B cell (primary cell): Measurements from ENCODE around the gene LIN37. TPM values are rescaled to one million over a fixed set of nuclear protein-coding genes. Genes with fewer than 3 reads are reported as not detected.

Source experiments
- ATAC-seq: fragments of 200-7000 bp; cut with Tn5 transposase; one replicate; pipeline ENCODE4 v1.10.0; 2021; ENCODE audit warnings: low read depth, mild to moderate bottlenecking, moderate number of reproducible peaks, moderate library complexity
- CTCF ChIA-PET: fragments of 350-600 bp; sonication (Branson Sonifier 250); formaldehyde crosslinking; loops from one replicate; lab custom pipeline; 2021; ENCODE audit warnings: antibody characterized with exemption, inconsistent platforms; lab: Charles Lee
- POLR2A ChIA-PET: fragments of 350-600 bp; sonication (Branson Sonifier 250); formaldehyde crosslinking; loops from one replicate; lab custom pipeline; 2021; ENCODE audit warnings: antibody characterized with exemption; lab: Charles Lee
- DNase-seq: peaks from one replicate; pipeline ENCODE4 v3.0.0; 2013
- H2AFZ ChIP-seq: 2 replicates; pipeline ENCODE4 v1.6.1; 2012; ENCODE audit warnings: mild to moderate bottlenecking, low read depth, low read length; ENCODE audit not compliant: insufficient read depth, poor library complexity, severe bottlenecking
- H3K27ac ChIP-seq, 2 donors: 1 replicate in 1 of 2; 2 replicates in 1 of 2; pipeline ENCODE4 v1.5.1; 2012 to 2013; ENCODE audit warnings: low read length in 2 of 2, mild to moderate bottlenecking in 2 of 2, moderate library complexity in 1 of 2
- H3K27me3 ChIP-seq, 4 experiments: fragments of 200-600 bp in 1 of 4; sonication (generic) in 1 of 4; replicated peaks in 1 of 4; 1 replicate in 2 of 4; 2 replicates in 2 of 4; pipeline versions ENCODE4 v1.6.1 to v1.7.0; 2013 to 2016; ENCODE audit warnings: low read length in 3 of 4, mild to moderate bottlenecking in 2 of 4, mixed read lengths in 1 of 4, moderate library complexity in 1 of 4; ENCODE audit not compliant: insufficient read depth in 4 of 4, control insufficient read depth in 3 of 4; ENCODE audit errors: control extremely low read depth in 1 of 4
- H3K36me3 ChIP-seq, 2 experiments: replicated peaks in 1 of 2; 1 replicate in 1 of 2; 2 replicates in 1 of 2; pipeline versions ENCODE4 v1.6.1 to v1.7.1; 2013; ENCODE audit warnings: low read length in 1 of 2; ENCODE audit not compliant: insufficient read depth in 2 of 2, control insufficient read depth in 1 of 2; ENCODE audit errors: control extremely low read depth in 1 of 2, extremely low read depth in 1 of 2
- H3K4me1 ChIP-seq, 2 donors: fragments of 200-600 bp in 1 of 2; sonication (generic) in 1 of 2; 1 replicate in 1 of 2; 2 replicates in 1 of 2; pipeline versions ENCODE4 v1.5.1 to v1.6.1; 2013 to 2017; ENCODE audit warnings: low read length in 2 of 2; ENCODE audit not compliant: control insufficient read depth in 2 of 2, insufficient read depth in 2 of 2
- H3K4me2 ChIP-seq: replicated peaks from 2 replicates; pipeline ENCODE3; 2012; ENCODE audit warnings: mild to moderate bottlenecking, low read depth, low read length; ENCODE audit not compliant: poor library complexity, severe bottlenecking
- H3K4me3 ChIP-seq, 5 experiments: fragments of 200-600 bp in 1 of 5; sonication (generic) in 1 of 5; 1 replicate in 3 of 5; 2 replicates in 2 of 5; pipeline versions ENCODE4 v1.5.1 to v1.7.0; 2011 to 2016; ENCODE audit warnings: low read length in 4 of 5, mild to moderate bottlenecking in 4 of 5, low read depth in 2 of 5, control low read depth in 1 of 5, moderate library complexity in 1 of 5; ENCODE audit not compliant: insufficient read depth in 1 of 5; ENCODE audit errors: control extremely low read depth in 1 of 5, extremely low read depth in 1 of 5
- H3K79me2 ChIP-seq: fragments of 200-600 bp; sonication (generic); one replicate; pipeline ENCODE4 v1.6.0; 2016; ENCODE audit warnings: low read length; ENCODE audit not compliant: control insufficient read depth, insufficient read depth
- H3K9ac ChIP-seq: fragments of 200-600 bp; sonication (generic); 2 replicates; pipeline ENCODE4 v1.6.1; 2017; ENCODE audit warnings: mild to moderate bottlenecking, low read length, moderate library complexity
- H3K9me3 ChIP-seq, 3 donors: one replicate each; pipeline versions ENCODE4 v1.6.1 to v1.7.1; 2013; ENCODE audit warnings: low read length in 2 of 3; ENCODE audit not compliant: control insufficient read depth in 2 of 3, insufficient read depth in 1 of 3; ENCODE audit errors: control extremely low read depth in 1 of 3
- H4K20me1 ChIP-seq: 2 replicates; pipeline ENCODE4 v1.6.0; 2012; ENCODE audit warnings: mild to moderate bottlenecking, low read length; ENCODE audit not compliant: insufficient read depth, control insufficient read depth, poor library complexity, severe bottlenecking
- H3K27ac Mint-ChIP-seq: one replicate; pipeline ENCODE4 v1.8.0; 2021; ENCODE audit warnings: mixed read lengths
- H3K27me3 Mint-ChIP-seq: one replicate; pipeline ENCODE4 v1.8.0; 2021; ENCODE audit warnings: mixed read lengths
- H3K4me1 Mint-ChIP-seq: one replicate; pipeline ENCODE4 v1.8.0; 2021; ENCODE audit warnings: mixed read lengths
- H3K4me3 Mint-ChIP-seq: one replicate; pipeline ENCODE4 v1.8.0; 2021; ENCODE audit warnings: mixed read lengths
- H3K9me3 Mint-ChIP-seq: one replicate; pipeline ENCODE4 v1.8.0; 2022; ENCODE audit warnings: mixed read lengths; ENCODE audit not compliant: insufficient read depth
- EZH2 ChIP-seq: IDR thresholded peaks from 2 replicates; pipeline ENCODE4 v1.6.1; 2012; ENCODE audit warnings: borderline replicate concordance, low read depth, mild to moderate bottlenecking, moderate library complexity, low read length; ENCODE audit not compliant: insufficient read depth, poor library complexity, severe bottlenecking
- WGBS: methylation state at CpG from one replicate; pipeline ENCODE4 v1.1.5; 2013; ENCODE audit warnings: missing lambda C conversion rate; ENCODE audit not compliant: insufficient coverage; 5-methylcytosine and 5-hydroxymethylcytosine counted together
- intact Hi-C: fragments of 100-400 bp; cut with micrococcal nuclease; formaldehyde crosslinking; loops from one replicate; pipeline ENCODE4 v1.10.0; 2022
- polyA plus RNA-seq: library from polyadenylated mRNA; depleted of rRNA; stranded (reverse); fragments of >200 nt; gene quantifications from 2 replicates; pipeline ENCODE4 v1.2.3, GENCODE V29; 2012
- total RNA-seq, 2 donors: library from RNA; stranded (reverse); fragments of 120-200 nt in 1 of 2; gene quantifications; 1 replicate in 1 of 2; 2 replicates in 1 of 2; pipeline versions ENCODE4 v1.2.3 to v1.2.4, GENCODE V29; 2013 to 2022
- TF ChIP-seq, protein P1 (sequence below): fragments of 200-600 bp; IDR thresholded peaks from one replicate; pipeline ENCODE4 v1.8.0; 2022; ENCODE audit warnings: antibody characterized with exemption, mild to moderate bottlenecking

The LIN37 gene
- total and polyA plus RNA-seq, 2 donors (not counting 1 experiment from before 2014, with no cell fraction given): 22.3 to 64.1 TPM

- Mint-ChIP-seq H3K4me1 (peaks cover 32% of the 10 kb centered on the region), H3K4me3 (no peak overlapping the region), H3K9me3 (no peaks in the 10 kb centered on the region), H3K27me3 (no peaks in the 10 kb centered on the region), H3K27ac (no peak overlapping the region)
- Histone ChIP-seq H4K20me1 (peaks cover 64% of the 10 kb centered on the region), H3K9ac (no peak overlapping the region), H3K4me1 (peaks cover 16 to 29% of the 10 kb centered on the region in 2 donors), H3K79me2 (peaks cover 77% of the 10 kb centered on the region), H3K9me3 (no peaks in the 10 kb centered on the region), H3K4me2 (no peak overlapping the region), H3K27me3 (no peaks in the 10 kb centered on the region), H3K27ac (no peak overlapping the region), H3K36me3 (peaks cover 0 to 55% of the 10 kb centered on the region in 2 experiments), H2AFZ (no peak overlapping the region), H3K4me3 (no peak overlapping the region)
- CTCF ChIA-PET: interaction anchor here (0.5 to 2.6 kb wide), 2 partner anchors 26 to 226 kb away, joined by 3 to 7 read pairs; no protein-coding TSS in a partner anchor
- POLR2A ChIA-PET: interaction anchor here (0.7 kb wide), 1 partner anchor 10 kb away, joined by 6 read pairs; no protein-coding TSS in a partner anchor
- no peak for ATAC-seq
- 94% methylated on average over 14 of the region's 17 CpGs for WGBS
- no peak for TF ChIP-seq EZH2
- TF ChIP-seq, protein P1, sequence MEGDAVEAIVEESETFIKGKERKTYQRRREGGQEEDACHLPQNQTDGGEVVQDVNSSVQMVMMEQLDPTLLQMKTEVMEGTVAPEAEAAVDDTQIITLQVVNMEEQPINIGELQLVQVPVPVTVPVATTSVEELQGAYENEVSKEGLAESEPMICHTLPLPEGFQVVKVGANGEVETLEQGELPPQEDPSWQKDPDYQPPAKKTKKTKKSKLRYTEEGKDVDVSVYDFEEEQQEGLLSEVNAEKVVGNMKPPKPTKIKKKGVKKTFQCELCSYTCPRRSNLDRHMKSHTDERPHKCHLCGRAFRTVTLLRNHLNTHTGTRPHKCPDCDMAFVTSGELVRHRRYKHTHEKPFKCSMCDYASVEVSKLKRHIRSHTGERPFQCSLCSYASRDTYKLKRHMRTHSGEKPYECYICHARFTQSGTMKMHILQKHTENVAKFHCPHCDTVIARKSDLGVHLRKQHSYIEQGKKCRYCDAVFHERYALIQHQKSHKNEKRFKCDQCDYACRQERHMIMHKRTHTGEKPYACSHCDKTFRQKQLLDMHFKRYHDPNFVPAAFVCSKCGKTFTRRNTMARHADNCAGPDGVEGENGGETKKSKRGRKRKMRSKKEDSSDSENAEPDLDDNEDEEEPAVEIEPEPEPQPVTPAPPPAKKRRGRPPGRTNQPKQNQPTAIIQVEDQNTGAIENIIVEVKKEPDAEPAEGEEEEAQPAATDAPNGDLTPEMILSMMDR: no peak
- DNase-seq: no peak
- intact Hi-C loops: no loop called here
Measured at GRCh38 chr19:35720648-35721047, 27.7 kb upstream of the LIN37 start.

DNA sequence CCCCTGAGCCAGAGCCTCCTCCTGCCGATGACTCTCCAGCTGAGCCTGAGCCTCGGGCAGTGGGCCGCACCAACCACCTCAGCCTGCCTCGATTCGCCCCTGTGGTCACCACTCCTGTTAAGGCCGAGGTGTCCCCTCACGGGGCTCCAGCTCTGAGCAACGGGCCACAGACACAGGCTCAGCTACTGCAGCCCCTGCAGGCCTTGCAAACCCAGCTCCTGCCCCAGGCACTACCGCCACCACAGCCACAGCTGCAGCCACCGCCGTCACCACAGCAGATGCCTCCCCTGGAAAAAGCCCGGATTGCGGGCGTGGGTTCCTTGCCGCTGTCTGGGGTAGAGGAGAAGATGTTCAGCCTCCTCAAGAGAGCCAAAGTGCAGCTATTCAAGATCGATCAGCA, 27.0 kb upstream of the LIN37 start:
- H3K27ac Mint-ChIP-seq: no peak overlapping the region
- DNase-seq (no peak), ATAC-seq (no peak)
- no peaks in the 10 kb centered on the region for H3K9me3 ChIP-seq
- CTCF ChIA-PET: no interaction called here
- no peaks in the 10 kb centered on the region for H3K27me3 ChIP-seq
- no peak overlapping the region for H3K4me3 Mint-ChIP-seq
- intact Hi-C loops: no loop called here
- no peak overlapping the region for H2AFZ ChIP-seq
- peaks cover 25% of the 10 kb centered on the region for H3K4me1 Mint-ChIP-seq
- peaks cover 76% of the 10 kb centered on the region for H3K79me2 ChIP-seq
- H3K4me3 ChIP-seq: no peak overlapping the region
- H3K4me2 ChIP-seq: no peak overlapping the region
- 97% methylated on average over 14 of the region's 16 CpGs for WGBS
- POLR2A ChIA-PET: no interaction called here
- no peak overlapping the region for H3K9ac ChIP-seq
- H3K9me3 Mint-ChIP-seq: no peaks in the 10 kb centered on the region
- peaks cover 2 to 63% of the 10 kb centered on the region in 2 experiments for H3K36me3 ChIP-seq
- H4K20me1 ChIP-seq: peaks cover 64% of the 10 kb centered on the region
- TF ChIP-seq, protein P1: no peak
- no peak for TF ChIP-seq EZH2
- H3K27me3 Mint-ChIP-seq: no peaks in the 10 kb centered on the region
- no peak overlapping the region for H3K27ac ChIP-seq
- peaks cover 9 to 22% of the 10 kb centered on the region in 2 donors for H3K4me1 ChIP-seq
